DOHH2 (cell line): ENCODE data around the gene USP6.
"Not testable (repeated sequence)": the region's sequence is repeated elsewhere in the genome, so short reads cannot be mapped to it uniquely, and the experiment has no call there.

Experiments used
- H3F3A ChIP-seq: fragments of 200-600 bp; sonication (generic), shearing (Covaris generic); 2 replicates; pipeline ENCODE4 v1.6.0; 2016; ENCODE audit warnings: antibody characterized with exemption, mild to moderate bottlenecking; ENCODE audit not compliant: control insufficient read depth, insufficient read depth
- H3K27ac ChIP-seq: fragments of 200-600 bp; sonication (generic); 2 replicates; pipeline ENCODE4 v1.5.1; 2014; ENCODE audit warnings: low read depth, mild to moderate bottlenecking, low read length, moderate library complexity
- H3K27me3 ChIP-seq: fragments of 200-600 bp; sonication (generic); 2 replicates; pipeline ENCODE4 v1.6.1; 2014; ENCODE audit warnings: mild to moderate bottlenecking, low read length, mixed read lengths; ENCODE audit not compliant: control insufficient read depth
- H3K36me3 ChIP-seq: fragments of 200-600 bp; sonication (generic); 2 replicates; pipeline ENCODE4 v1.6.1; 2014; ENCODE audit warnings: mild to moderate bottlenecking, low read length, moderate library complexity, mixed read lengths; ENCODE audit not compliant: control insufficient read depth
- H3K4me1 ChIP-seq: fragments of 200-600 bp; sonication (generic); 2 replicates; pipeline ENCODE4 v1.6.1; 2014; ENCODE audit warnings: mild to moderate bottlenecking, low read length, mixed read lengths; ENCODE audit not compliant: control insufficient read depth
- H3K4me2 ChIP-seq: fragments of 200-600 bp; sonication (generic); 2 replicates; pipeline ENCODE4 v1.6.0; 2014; ENCODE audit warnings: mild to moderate bottlenecking, low read length, moderate library complexity
- H3K4me3 ChIP-seq: fragments of 200-600 bp; sonication (generic); 2 replicates; pipeline ENCODE4 v1.5.1; 2014; ENCODE audit warnings: mild to moderate bottlenecking, low read length, mixed read lengths
- H3K79me2 ChIP-seq: fragments of 200-600 bp; sonication (generic); 2 replicates; pipeline ENCODE4 v1.6.1; 2014; ENCODE audit warnings: mild to moderate bottlenecking, low read length, mixed read lengths; ENCODE audit not compliant: control insufficient read depth
- H3K9me2 ChIP-seq: fragments of 200-600 bp; sonication (generic); replicated peaks from 2 replicates; pipeline ENCODE4 v1.6.1; 2014; ENCODE audit warnings: mild to moderate bottlenecking, low read length, mixed read lengths; ENCODE audit not compliant: control insufficient read depth
- H3K9me3 ChIP-seq: fragments of 200-600 bp; sonication (generic); 2 replicates; pipeline ENCODE4 v1.6.1; 2014; ENCODE audit warnings: antibody characterized with exemption, low read length, mixed read lengths; ENCODE audit not compliant: control insufficient read depth, insufficient read depth
- H4K20me1 ChIP-seq: fragments of 200-600 bp; sonication (generic); 2 replicates; pipeline ENCODE4 v1.6.0; 2014; ENCODE audit warnings: low read depth, mild to moderate bottlenecking, antibody characterized with exemption, low read length, moderate library complexity; ENCODE audit not compliant: control insufficient read depth, insufficient read depth
- EZH2phosphoT487 ChIP-seq: fragments of 200-600 bp; sonication (generic); IDR thresholded peaks from 2 replicates; pipeline ENCODE4 v1.6.1; 2017; ENCODE audit warnings: borderline replicate concordance, mild to moderate bottlenecking, antibody characterized with exemption, low read length, moderate library complexity, mixed read lengths
- TF ChIP-seq, protein P1 (sequence below): fragments of 200-600 bp; sonication (generic); IDR thresholded peaks from one replicate; pipeline ENCODE4 v1.5.1; 2014; ENCODE audit warnings: antibody characterized with exemption, mild to moderate bottlenecking, low read depth, low read length; ENCODE audit not compliant: poor library complexity, severe bottlenecking

Gene USP6

GRCh38 chr17:5138616-5139457, 23.0 kb downstream of the USP6 start:
- Histone ChIP-seq H3F3A (no peaks in the 10 kb centered on the region), H3K79me2 (no peaks in the 10 kb centered on the region), H3K36me3 (no peaks in the 10 kb centered on the region), H3K27me3 (no peaks in the 10 kb centered on the region), H3K9me2 (no peaks in the 10 kb centered on the region), H3K4me2 (no peak overlapping the region), H3K9me3 (no peaks in the 10 kb centered on the region), H3K27ac (no peak overlapping the region), H4K20me1 (no peaks in the 10 kb centered on the region), H3K4me3 (no peak overlapping the region), H3K4me1 (no peaks in the 10 kb centered on the region)
- TF ChIP-seq, protein P1, sequence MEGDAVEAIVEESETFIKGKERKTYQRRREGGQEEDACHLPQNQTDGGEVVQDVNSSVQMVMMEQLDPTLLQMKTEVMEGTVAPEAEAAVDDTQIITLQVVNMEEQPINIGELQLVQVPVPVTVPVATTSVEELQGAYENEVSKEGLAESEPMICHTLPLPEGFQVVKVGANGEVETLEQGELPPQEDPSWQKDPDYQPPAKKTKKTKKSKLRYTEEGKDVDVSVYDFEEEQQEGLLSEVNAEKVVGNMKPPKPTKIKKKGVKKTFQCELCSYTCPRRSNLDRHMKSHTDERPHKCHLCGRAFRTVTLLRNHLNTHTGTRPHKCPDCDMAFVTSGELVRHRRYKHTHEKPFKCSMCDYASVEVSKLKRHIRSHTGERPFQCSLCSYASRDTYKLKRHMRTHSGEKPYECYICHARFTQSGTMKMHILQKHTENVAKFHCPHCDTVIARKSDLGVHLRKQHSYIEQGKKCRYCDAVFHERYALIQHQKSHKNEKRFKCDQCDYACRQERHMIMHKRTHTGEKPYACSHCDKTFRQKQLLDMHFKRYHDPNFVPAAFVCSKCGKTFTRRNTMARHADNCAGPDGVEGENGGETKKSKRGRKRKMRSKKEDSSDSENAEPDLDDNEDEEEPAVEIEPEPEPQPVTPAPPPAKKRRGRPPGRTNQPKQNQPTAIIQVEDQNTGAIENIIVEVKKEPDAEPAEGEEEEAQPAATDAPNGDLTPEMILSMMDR: no peak
- TF ChIP-seq EZH2phosphoT487: no peak

- Histone ChIP-seq H3K36me3 (no peaks in the 10 kb centered on the region), H3K4me2 (no peak overlapping the region), H3K27ac (no peak overlapping the region), H3K4me1 (no peaks in the 10 kb centered on the region), H3K27me3 (no peaks in the 10 kb centered on the region), H3K4me3 (no peak overlapping the region), H3F3A (no peaks in the 10 kb centered on the region), H3K79me2 (no peaks in the 10 kb centered on the region), H3K9me3 (no peaks in the 10 kb centered on the region), H4K20me1 (no peaks in the 10 kb centered on the region), H3K9me2 (no peaks in the 10 kb centered on the region)
- TF ChIP-seq, protein P1: no peak
Observed at GRCh38 chr17:5139458-5139732, 23.6 kb downstream of the USP6 start.

- H3F3A ChIP-seq, H3K27me3 ChIP-seq, H3K36me3 ChIP-seq, H3K9me3 ChIP-seq, H3K79me2 ChIP-seq, H3K9me2 ChIP-seq, H3K4me1 ChIP-seq, H4K20me1 ChIP-seq, H3K27ac ChIP-seq, H3K4me2 ChIP-seq, H3K4me3 ChIP-seq: not testable (repeated sequence)
Observed at GRCh38 chr17:5142877-5143276, 27.0 kb downstream of the USP6 start.

- H3K36me3 ChIP-seq, H3F3A ChIP-seq, H3K9me2 ChIP-seq, H3K79me2 ChIP-seq, H3K4me1 ChIP-seq, H3K9me3 ChIP-seq, H3K27me3 ChIP-seq, H3K27ac ChIP-seq, H3K4me3 ChIP-seq, H3K4me2 ChIP-seq, H4K20me1 ChIP-seq: not testable (repeated sequence)
Observed at GRCh38 chr17:5146122-5146521, 30.3 kb downstream of the USP6 start.

DNA sequence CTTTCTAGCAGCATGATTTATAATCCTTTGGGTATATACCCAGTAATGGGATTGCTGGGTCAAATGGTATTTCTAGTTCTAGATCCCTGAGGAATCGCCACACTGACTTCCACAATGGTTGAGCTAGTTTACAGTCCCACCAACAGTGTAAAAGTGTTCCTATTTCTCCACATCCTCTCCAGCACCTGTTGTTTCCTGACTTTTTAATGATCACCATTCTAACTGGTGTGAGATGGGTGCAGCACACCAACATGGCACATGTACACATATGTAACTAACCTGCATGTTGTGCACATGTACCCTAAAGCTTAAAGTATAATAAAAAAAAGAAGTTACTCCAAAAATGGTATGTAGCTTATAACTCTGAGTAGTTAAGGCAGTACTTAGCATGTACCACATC, 44.9 kb downstream of the USP6 start:
- not testable (repeated sequence) for H3K4me2 ChIP-seq, H3K27me3 ChIP-seq, H4K20me1 ChIP-seq, H3K36me3 ChIP-seq, H3K4me1 ChIP-seq, H3K79me2 ChIP-seq, H3K9me2 ChIP-seq, H3K27ac ChIP-seq, H3K4me3 ChIP-seq, H3K9me3 ChIP-seq, H3F3A ChIP-seq

GRCh38 chr17:5161793-5162192, 46.0 kb downstream of the USP6 start:
- H3K27me3 ChIP-seq, H3K9me3 ChIP-seq, H4K20me1 ChIP-seq, H3K36me3 ChIP-seq, H3K9me2 ChIP-seq, H3K4me2 ChIP-seq, H3F3A ChIP-seq, H3K79me2 ChIP-seq, H3K4me3 ChIP-seq, H3K27ac ChIP-seq: not testable (repeated sequence)
- H3K4me1 ChIP-seq: peaks cover 13% of the 10 kb centered on the region
